ENCODE results near the gene RPS6KA3. TPM values are rescaled to one million over a fixed set of nuclear protein-coding genes. Genes with fewer than 3 reads are reported as not detected.

RPS6KA3 gene
- total RNA-seq, 1 donor from 2014 or later: 9.0 TPM

DNA sequence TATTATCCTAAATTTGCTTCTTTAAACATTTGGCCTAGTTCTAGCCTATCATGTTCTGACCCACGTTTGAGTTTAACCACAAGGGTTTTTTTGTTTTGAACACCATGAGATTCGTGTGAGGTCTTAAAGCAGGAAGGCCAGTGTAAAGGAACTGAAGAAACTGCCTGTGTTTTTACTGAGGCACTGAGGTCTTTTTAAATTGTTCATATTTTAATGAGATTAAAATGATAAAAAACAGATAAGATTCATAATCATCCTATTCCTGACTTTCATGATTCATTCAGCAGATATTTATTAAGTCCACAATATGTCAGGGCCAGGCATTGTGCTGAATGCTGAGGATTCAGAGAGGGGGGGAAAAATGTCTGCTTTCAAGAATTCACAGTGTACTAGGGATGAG is 3.2 kb downstream of the RPS6KA3 start:
- no peaks in the 10 kb centered on the region for H3K36me3 Mint-ChIP-seq (ENCODE audit: unreplicated experiment)
- H3K4me3 Mint-ChIP-seq (ENCODE audit: unreplicated experiment): no peak overlapping the region
- peaks cover 1% of the 10 kb centered on the region for H3K27me3 Mint-ChIP-seq (ENCODE audit: unreplicated experiment)
- H3K9me3 Mint-ChIP-seq (ENCODE audit: unreplicated experiment): peaks cover 6% of the 10 kb centered on the region
- no peak overlapping the region for H3K27ac Mint-ChIP-seq (ENCODE audit: unreplicated experiment)
- DNase-seq: no peak
- TF ChIP-seq, protein P1, sequence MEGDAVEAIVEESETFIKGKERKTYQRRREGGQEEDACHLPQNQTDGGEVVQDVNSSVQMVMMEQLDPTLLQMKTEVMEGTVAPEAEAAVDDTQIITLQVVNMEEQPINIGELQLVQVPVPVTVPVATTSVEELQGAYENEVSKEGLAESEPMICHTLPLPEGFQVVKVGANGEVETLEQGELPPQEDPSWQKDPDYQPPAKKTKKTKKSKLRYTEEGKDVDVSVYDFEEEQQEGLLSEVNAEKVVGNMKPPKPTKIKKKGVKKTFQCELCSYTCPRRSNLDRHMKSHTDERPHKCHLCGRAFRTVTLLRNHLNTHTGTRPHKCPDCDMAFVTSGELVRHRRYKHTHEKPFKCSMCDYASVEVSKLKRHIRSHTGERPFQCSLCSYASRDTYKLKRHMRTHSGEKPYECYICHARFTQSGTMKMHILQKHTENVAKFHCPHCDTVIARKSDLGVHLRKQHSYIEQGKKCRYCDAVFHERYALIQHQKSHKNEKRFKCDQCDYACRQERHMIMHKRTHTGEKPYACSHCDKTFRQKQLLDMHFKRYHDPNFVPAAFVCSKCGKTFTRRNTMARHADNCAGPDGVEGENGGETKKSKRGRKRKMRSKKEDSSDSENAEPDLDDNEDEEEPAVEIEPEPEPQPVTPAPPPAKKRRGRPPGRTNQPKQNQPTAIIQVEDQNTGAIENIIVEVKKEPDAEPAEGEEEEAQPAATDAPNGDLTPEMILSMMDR (IDR thresholded peaks at IDR 0.05; ENCODE audit: partially characterized antibody, unreplicated experiment): no peak
- H3K4me1 Mint-ChIP-seq (ENCODE audit: low read depth, unreplicated experiment): no peaks in the 10 kb centered on the region

DNA sequence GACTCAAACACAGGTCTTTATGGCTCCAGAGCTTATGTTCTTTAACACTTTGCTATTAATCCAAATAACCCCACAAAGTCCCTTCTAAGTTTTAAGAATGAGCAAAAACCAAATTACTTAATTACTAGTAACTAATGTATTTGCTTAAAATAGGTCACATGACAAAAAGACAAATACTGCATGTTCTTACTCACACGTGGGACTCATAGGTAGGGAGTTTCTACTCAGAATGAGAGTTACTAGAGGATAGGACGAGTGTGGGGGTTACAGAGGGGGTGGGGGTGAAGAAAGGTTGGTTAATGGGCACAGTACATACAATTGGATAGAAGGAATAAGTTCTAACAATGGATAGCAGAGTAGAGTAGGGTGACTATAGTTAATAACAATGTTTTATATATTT is 5.8 kb downstream of the RPS6KA3 start:
- peaks cover 1% of the 10 kb centered on the region for H3K27me3 Mint-ChIP-seq (ENCODE audit: unreplicated experiment)

DNA sequence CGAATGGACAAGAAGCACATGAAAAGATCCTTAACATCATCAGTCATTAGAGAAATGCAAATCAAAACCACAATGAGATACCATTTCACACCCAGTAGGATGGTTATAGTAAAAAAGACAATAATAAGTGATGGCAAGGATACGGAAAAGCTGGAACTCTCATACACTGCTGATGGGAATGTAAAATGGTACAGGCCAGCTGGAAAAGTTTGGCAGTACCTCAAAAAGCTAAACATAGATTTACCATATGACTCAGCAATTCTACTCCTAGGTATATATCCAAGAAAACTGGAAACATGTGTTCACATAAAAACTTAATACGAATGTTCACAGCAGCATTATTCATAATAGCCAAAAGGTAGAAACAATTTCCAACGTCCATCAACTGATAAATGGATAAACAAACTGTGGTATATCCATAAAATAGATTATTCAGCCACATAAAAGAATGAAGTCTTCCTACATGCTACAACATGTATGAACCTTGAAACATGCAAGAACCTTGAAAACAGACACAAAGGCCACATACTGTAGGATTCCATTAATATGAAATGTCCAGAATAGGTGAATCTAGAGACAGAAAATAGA is 11.9 kb downstream of the RPS6KA3 start:
- Mint-ChIP-seq H3K27ac (ENCODE audit: unreplicated experiment) (no peak overlapping the region), H3K9me3 (ENCODE audit: unreplicated experiment) (no peaks in the 10 kb centered on the region), H3K4me1 (ENCODE audit: low read depth, unreplicated experiment) (no peaks in the 10 kb centered on the region), H3K4me3 (ENCODE audit: unreplicated experiment) (no peak overlapping the region), H3K36me3 (ENCODE audit: unreplicated experiment) (no peaks in the 10 kb centered on the region), H3K27me3 (ENCODE audit: unreplicated experiment) (no peaks in the 10 kb centered on the region)
- DNase-seq: no peak
- TF ChIP-seq, protein P1 (IDR thresholded peaks at IDR 0.05; ENCODE audit: partially characterized antibody, unreplicated experiment): no peak

More for the DNA sequence above, 5.8 kb downstream of the RPS6KA3 start:
- H3K4me1 Mint-ChIP-seq (ENCODE audit: low read depth, unreplicated experiment): no peaks in the 10 kb centered on the region
- TF ChIP-seq, protein P1 (IDR thresholded peaks at IDR 0.05; ENCODE audit: partially characterized antibody, unreplicated experiment): no peak
- H3K36me3 Mint-ChIP-seq (ENCODE audit: unreplicated experiment): no peaks in the 10 kb centered on the region
- no peak overlapping the region for H3K4me3 Mint-ChIP-seq (ENCODE audit: unreplicated experiment)
- no peak for DNase-seq
- no peak overlapping the region for H3K27ac Mint-ChIP-seq (ENCODE audit: unreplicated experiment)
- peaks cover 6% of the 10 kb centered on the region for H3K9me3 Mint-ChIP-seq (ENCODE audit: unreplicated experiment)

DNA sequence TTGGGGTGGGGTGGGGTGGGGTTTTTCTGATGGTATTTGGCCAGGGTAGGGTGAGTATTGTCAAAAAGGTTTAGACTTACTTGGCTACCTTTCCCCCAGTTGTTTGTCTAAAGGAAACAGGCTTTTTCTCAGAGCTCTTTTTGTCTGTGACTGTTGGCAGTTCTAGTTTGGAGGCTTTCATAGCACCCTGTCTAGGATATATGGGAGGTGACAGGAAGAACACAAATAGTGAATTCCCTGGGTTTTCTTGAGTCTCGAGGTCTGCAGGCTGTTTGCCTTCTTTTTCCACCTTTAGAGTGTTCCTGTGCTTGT is 13.5 kb downstream of the RPS6KA3 start:
- H3K4me1 Mint-ChIP-seq (ENCODE audit: low read depth, unreplicated experiment): no peaks in the 10 kb centered on the region
- no peak for DNase-seq
- no peaks in the 10 kb centered on the region for H3K27me3 Mint-ChIP-seq (ENCODE audit: unreplicated experiment)
- TF ChIP-seq, protein P1 (IDR thresholded peaks at IDR 0.05; ENCODE audit: partially characterized antibody, unreplicated experiment): peak; percentile 6
- no peaks in the 10 kb centered on the region for H3K9me3 Mint-ChIP-seq (ENCODE audit: unreplicated experiment)
- no peak overlapping the region for H3K4me3 Mint-ChIP-seq (ENCODE audit: unreplicated experiment)
- H3K27ac Mint-ChIP-seq (ENCODE audit: unreplicated experiment): no peak overlapping the region
- no peaks in the 10 kb centered on the region for H3K36me3 Mint-ChIP-seq (ENCODE audit: unreplicated experiment)

DNA sequence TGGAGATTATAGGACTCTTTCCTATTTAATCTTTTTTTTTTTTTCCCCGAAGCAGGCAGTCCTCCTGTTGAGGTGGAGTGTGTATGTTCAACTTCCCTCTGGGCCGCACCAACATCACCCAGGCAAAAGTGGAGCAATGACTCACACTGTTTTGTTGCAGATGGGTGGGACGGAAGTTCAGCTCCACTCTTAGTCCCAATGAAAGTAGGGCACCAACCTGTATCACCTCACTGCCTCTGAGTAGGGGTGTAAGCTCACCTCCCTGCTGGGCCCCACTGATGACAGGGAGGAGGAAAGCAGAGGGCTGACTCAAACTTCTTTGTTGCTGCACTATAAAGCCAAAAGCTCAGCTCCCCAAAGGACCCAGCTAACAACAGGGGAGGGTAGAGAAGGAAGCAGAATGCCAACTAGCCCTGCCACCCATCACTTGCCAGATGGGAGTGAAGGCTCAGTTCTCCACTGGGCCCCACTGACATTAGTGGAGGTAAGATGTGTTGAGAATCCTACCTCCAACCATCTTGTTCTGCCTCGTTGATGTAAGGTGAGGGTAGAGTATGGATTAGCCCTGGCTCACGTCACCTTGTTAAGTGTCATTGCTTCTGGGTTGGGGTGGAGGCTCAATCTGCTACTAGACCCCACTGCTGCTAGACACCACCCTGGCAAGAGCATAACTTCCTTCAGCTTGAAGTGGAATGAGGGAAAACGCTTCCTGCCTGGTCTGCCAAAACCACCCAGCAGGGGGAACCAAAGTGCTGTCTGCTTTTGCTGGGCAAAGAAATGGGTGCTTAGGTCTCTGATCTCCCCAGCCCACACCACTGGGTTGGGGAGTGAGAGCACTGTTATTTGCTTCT is 14.1 kb downstream of the RPS6KA3 start:
- Mint-ChIP-seq H3K27me3 (ENCODE audit: unreplicated experiment) (no peaks in the 10 kb centered on the region), H3K4me3 (ENCODE audit: unreplicated experiment) (no peak overlapping the region), H3K36me3 (ENCODE audit: unreplicated experiment) (no peaks in the 10 kb centered on the region), H3K27ac (ENCODE audit: unreplicated experiment) (no peak overlapping the region), H3K4me1 (ENCODE audit: low read depth, unreplicated experiment) (no peaks in the 10 kb centered on the region), H3K9me3 (ENCODE audit: unreplicated experiment) (no peaks in the 10 kb centered on the region)
- peak; percentile 70 for DNase-seq
- TF ChIP-seq, protein P1 (IDR thresholded peaks at IDR 0.05; ENCODE audit: partially characterized antibody, unreplicated experiment): peak; percentile 65

All from glutamatergic neuron (in vitro differentiated cells).